ENCODE measurements around the gene RACGAP1. TPM values are rescaled to one million over a fixed set of nuclear protein-coding genes. Genes with fewer than 3 reads are reported as not detected.

Gene RACGAP1, protein sequence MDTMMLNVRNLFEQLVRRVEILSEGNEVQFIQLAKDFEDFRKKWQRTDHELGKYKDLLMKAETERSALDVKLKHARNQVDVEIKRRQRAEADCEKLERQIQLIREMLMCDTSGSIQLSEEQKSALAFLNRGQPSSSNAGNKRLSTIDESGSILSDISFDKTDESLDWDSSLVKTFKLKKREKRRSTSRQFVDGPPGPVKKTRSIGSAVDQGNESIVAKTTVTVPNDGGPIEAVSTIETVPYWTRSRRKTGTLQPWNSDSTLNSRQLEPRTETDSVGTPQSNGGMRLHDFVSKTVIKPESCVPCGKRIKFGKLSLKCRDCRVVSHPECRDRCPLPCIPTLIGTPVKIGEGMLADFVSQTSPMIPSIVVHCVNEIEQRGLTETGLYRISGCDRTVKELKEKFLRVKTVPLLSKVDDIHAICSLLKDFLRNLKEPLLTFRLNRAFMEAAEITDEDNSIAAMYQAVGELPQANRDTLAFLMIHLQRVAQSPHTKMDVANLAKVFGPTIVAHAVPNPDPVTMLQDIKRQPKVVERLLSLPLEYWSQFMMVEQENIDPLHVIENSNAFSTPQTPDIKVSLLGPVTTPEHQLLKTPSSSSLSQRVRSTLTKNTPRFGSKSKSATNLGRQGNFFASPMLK
- total RNA-seq (2022; extraction: Qiagen RNA extraction; ENCODE audit: low read depth), result 71.1 to 89.0 TPM (median 77.0 TPM) in 5 replicates

DNA sequence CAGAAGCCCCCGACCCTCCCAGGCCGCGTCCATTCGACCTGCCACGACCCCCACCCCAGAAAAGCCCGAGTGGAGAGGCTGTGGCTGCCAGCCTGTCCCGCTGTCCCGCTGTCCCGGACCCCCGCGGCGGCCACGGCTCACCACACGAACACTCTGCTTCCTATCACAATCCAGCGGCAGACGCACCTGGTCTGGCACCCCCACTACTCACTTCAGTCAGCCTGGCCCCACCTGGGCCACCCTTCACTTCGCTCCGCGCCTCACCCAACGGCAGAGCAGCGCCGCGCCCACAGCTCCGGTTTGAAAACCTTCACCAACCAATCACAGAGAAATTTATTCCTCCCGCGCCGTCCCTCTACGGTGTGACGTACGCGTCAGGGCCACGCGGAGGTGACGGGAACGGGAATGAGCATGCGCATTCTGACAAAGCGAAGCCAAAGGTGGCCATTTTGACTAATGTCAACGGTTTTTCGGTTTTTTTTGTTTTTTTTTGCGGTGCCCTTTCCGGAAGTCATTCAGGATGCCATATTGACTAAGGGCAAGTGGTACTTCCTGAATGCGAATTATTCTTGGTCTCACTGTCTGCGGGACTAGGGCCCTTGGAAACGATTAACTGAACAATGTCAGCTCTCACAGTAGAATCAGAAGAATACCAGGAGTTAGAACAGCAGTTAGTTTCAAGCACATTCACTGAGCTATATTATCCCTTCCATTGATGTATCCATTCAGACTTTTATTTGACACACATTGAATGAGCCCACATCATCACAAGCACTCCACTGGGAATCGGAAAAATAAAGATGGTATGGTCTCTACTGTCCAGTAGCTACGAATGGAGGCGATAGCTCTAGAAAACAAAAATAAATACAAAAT lies at the start of gene RACGAP1:
RACGAP1 (minus strand) TSS at position 308 of the 873 bp plus-strand sequence. CDS start 8,779 bp downstream, outside the sequence.

DNA sequence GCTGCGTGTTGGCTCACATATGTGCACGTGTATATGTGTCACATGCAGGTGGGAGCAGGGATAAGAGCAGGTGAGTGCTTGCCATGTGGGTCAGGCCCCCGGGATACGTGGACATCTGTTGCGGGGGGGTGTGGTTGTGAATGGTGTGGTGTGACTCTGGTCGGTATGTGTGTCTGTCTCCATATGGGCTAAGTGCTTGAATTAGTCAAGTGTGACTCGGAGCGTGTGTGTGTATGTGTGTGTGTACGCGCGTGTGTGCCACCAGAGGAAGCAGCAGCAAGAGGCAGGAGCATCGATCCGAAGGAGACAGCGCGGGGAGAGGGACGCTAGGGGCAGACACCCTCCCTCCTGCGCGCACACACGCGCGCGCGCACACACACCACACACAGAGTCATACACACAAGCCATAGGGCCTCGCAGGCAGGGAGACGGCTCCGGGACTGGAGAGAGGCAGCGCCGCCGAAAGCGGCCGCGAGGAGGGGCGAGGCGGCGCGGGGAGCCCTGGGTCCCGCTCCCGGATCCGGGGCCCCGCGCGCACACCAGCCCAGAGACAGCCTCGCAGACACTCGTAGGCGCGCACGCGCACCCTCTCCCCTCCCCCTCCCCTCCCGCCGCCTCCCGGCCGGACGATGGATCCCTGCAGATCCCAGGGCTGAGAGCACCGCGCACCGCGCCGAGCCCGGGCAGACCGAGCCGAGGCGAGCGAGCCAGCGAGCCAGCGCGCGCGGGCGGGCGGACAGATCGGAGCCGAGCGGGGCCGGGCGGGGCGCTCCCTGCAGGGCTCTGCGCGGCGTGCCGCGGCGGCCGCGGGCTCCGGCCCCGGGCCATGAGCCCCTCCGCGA lies 31.9 kb upstream of the RACGAP1 start, which contains the start of gene ASIC1:
ASIC1 (plus strand) TSS at position 597 of the 842 bp plus-strand sequence. CDS start 1,171 bp downstream, outside the sequence.

DNA sequence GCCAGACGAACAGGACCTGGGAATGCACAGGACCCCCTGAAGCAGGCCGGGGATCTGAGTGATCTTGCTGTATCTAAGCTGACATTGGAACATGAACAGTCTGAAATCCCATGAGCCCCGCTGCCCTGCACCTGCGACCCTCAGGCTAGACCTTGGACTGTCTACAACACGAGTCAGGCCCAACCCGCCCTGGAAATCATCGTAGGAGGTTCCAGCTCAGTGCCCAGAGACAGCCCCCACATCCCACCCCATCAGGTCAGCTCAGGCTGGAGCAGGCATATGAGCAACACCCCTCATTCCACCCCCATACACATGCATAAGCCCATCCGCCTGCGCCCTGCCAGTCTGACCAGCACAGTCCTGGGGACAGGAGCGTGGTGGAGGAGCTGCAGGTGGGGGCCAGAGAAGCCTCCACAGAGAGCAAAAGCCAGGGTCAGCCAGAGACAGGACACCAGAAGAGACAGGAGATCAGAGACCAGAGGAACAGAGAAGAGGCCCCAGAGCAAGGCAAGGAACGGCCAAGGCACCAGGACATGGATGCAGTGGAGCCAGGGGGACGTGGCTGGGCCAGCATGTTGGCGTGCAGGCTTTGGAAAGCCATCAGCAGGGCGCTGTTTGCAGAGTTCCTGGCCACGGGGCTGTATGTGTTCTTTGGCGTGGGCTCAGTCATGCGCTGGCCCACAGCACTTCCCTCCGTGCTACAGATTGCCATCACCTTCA lies 52.5 kb downstream of the RACGAP1 start, which contains the start of gene AQP6:
AQP6 (plus strand) TSS at position 307 of the 720 bp plus-strand sequence; CDS start at position 534, 227 bp downstream.

DNA sequence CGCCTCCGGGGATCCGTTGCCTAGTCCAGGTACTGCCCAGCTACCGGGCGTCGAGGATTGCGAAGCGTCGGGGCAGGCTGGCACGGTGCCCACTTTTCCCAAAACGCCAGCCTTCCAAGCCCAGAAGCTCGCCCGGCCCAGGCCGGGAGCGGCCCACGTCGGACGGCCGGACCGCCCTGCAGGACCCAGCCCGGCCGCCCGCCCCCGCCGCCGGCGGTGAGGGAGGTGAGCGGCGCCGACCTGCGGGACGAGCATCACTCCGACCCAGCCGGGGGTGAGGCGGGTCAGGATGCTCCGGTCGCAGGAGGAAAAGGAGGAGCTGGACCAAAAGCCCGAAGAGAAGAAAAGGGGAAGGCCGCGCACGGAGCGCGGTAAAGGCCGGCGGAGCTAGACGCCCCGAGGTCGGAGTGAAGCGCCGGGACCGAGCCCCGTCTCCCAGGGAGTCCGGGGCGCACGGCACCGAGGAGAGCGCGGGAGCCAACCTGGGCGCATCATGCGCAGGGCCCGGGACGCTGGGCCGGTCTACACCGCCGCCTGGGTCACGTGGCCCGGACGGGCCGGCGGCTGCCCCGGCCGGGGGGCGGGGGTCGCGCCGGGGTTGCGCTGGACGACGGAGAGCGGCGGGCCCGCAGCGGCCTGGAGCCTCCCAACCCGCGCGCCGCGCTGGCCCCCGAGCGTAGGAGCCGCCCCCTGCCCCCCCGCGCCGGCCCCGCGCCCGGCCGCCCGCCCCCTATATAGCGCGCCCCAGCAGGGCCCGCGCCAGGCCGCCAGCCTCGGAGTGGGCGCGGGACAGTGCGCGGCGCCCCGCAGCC lies 64.0 kb downstream of the RACGAP1 start, which contains the start of gene AQP5:
AQP5 (plus strand) TSS at position 762 of the 812 bp plus-strand sequence. CDS start 146 bp downstream, outside the sequence.

DNA sequence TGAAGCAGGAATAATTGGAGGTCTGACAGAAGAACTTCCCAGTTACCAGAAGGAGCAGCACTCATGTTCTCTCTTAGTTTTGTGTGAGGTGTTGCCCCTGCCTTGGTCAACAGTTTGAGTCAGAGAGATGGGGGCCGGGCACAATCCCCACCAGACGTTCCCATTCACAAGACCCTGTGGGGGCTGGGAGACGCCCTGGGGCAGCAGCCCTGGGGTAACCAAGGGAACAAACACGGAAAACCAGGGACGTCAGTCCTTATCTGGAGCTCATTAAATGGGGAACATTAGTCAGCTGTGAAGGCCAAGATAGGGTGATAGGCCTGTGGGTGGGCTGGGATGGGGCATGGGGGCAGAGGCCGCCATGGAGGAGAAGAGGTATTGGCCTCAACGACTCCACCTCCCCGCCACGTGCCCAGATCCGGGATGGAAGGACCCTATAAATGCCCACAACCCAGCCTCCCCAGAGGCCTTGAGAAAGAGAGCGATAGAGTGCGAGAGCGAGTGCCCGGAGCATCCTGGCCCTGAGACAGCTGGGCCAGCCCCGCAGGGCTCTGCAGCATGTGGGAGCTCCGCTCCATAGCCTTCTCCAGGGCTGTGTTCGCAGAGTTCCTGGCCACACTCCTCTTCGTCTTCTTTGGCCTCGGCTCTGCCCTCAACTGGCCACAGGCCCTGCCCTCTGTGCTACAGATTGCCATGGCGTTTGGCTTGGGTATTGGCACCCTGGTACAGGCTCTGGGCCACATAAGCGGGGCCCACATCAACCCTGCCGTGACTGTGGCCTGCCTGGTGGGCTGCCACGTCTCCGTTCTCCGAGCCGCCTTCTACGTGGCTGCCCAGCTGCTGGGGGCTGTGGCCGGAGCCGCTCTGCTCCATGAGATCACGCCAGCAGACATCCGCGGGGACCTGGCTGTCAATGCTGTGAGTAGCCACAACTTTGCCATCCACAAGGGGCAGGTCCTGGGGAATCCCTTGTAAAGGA lies 74.7 kb downstream of the RACGAP1 start, which contains the start of gene AQP2:
AQP2 (plus strand) TSS at position 465 of the 979 bp plus-strand sequence; CDS start at position 559, 94 bp downstream.

Other genes with a start within 250 kb of the RACGAP1 start
- gene NCKAP5L, start 197.1 kb downstream of the RACGAP1 start, total RNA-seq (2022; extraction: Qiagen RNA extraction; ENCODE audit: low read depth), result 6.1 to 8.6 TPM (median 6.9 TPM) in 5 replicates
- gene BCDIN3D, start 182.4 kb downstream of the RACGAP1 start, total RNA-seq (2022; extraction: Qiagen RNA extraction; ENCODE audit: low read depth), result 3.6 to 4.7 TPM (median 4.3 TPM) in 5 replicates
- not detected in 5 replicates for gene FAIM2, start 121.6 kb downstream of the RACGAP1 start, total RNA-seq (2022; extraction: Qiagen RNA extraction; ENCODE audit: low read depth)
- gene AQP2, start 74.8 kb downstream of the RACGAP1 start, total RNA-seq (2022; extraction: Qiagen RNA extraction; ENCODE audit: low read depth), result not detected in 5 replicates
- not detected in 5 replicates for gene AQP5, start 63.6 kb downstream of the RACGAP1 start, total RNA-seq (2022; extraction: Qiagen RNA extraction; ENCODE audit: low read depth)
- gene AQP6, start 52.5 kb downstream of the RACGAP1 start, total RNA-seq (2022; extraction: Qiagen RNA extraction; ENCODE audit: low read depth), result not detected in 5 replicates
- gene ASIC1, start 32.1 kb upstream of the RACGAP1 start, total RNA-seq (2022; extraction: Qiagen RNA extraction; ENCODE audit: low read depth), result 4.8 to 6.5 TPM (median 5.9 TPM) in 5 replicates
- 62.5 to 75.3 TPM (median 65.2 TPM) in 5 replicates for gene SMARCD1, start 59.8 kb upstream of the RACGAP1 start, total RNA-seq (2022; extraction: Qiagen RNA extraction; ENCODE audit: low read depth)
- 0.12 to 0.40 TPM (median 0.25 TPM) in 5 replicates for gene GPD1, start 78.5 kb upstream of the RACGAP1 start, total RNA-seq (2022; extraction: Qiagen RNA extraction; ENCODE audit: low read depth)
- 67.3 to 95.3 TPM (median 72.8 TPM) in 5 replicates for gene COX14, start 86.7 kb upstream of the RACGAP1 start, total RNA-seq (2022; extraction: Qiagen RNA extraction; ENCODE audit: low read depth)
- gene CERS5, start 141.9 kb upstream of the RACGAP1 start, total RNA-seq (2022; extraction: Qiagen RNA extraction; ENCODE audit: low read depth), result 24.2 to 30.6 TPM (median 26.4 TPM) in 5 replicates